Head of caudate nucleus (tissue), 42 donors: ENCODE results near the gene CAMK2N2.

ENCODE experiments used
- DNase-seq, 42 donors: peaks; one replicate each; pipeline versions ENCODE4 v3.0.0 to v3.0.0-alpha.2; 2020 to 2021; ENCODE audit warnings: mixed read lengths in 7 of 42
- intact Hi-C: fragments of 100-400 bp; cut with DNase I; formaldehyde crosslinking; loops from one replicate; pipeline ENCODE4 v1.15.0; 2022

The CAMK2N2 gene

GRCh38 chr3:184230603-184231528 lies 30.5 kb downstream of the CAMK2N2 start:
- DNase-seq, result peak in 32 of 42 donors; percentile 8 to 80 (median 48)
- intact Hi-C loops, result no loop called here

- intact Hi-C loops, result no loop called here
- peak in 5 of 42 donors; percentile 8 to 48 (median 35) for DNase-seq
Observed at GRCh38 chr3:184230081-184230602, 31.2 kb downstream of the CAMK2N2 start.

DNA sequence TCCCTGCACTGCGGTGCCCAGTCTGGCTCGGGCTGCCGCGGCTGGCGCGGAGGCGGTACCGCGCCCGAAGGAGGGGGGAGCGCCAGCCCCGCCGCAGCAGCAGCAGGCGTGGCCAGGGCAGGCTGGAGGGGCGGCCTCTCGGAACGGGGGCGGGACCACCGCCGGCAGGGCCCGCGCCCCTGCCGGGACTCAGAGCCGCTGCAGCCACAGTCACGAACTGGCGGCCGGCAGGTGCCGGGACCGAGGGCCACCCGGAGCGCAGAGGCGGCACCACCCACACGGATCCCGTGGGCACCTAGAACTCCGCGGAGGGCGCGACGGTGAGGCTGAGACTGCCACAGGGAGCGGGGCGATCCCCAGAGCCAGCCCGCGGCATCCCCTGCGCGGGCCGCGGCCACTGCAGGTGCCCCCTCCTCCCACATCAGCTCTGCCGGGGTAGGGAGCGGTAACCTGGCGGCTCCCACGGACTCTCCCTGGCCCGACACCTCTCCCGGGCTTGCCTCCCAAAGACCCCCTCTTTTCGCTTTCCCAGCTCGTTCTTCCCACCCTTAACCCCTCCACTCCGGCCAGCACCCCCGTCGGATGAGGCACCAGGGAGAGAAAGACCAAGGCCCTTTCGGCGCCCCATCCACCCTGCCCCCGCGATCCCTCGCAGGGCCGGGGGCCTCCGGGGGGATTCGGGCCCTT lies 31.8 kb downstream of the CAMK2N2 start, which contains the start of gene VWA5B2:
VWA5B2 (plus strand) TSS at position 192 of the 687 bp plus-strand sequence. CDS start 944 bp downstream, outside the sequence.
- intact Hi-C loops, result no loop called here
- DNase-seq, result peak in 40 of 42 donors; percentile 21 to 80 (median 57)

- DNase-seq, result no peak
- intact Hi-C loops, result no loop called here
Observed at GRCh38 chr3:184228376-184229137, 32.8 kb downstream of the CAMK2N2 start.

- peak in 20 of 42 donors; percentile 13 to 63 (median 35) for DNase-seq
- intact Hi-C loops, result no loop called here
Observed at GRCh38 chr3:184227481-184227935, 33.8 kb downstream of the CAMK2N2 start.

- no peak for DNase-seq
- intact Hi-C loops, result no loop called here
Observed at GRCh38 chr3:184223946-184224345, 37.4 kb downstream of the CAMK2N2 start.

GRCh38 chr3:184222521-184222920 lies 38.8 kb downstream of the CAMK2N2 start:
- DNase-seq, result no peak
- intact Hi-C loops, result no loop called here

- intact Hi-C loops, result no loop called here
- no peak for DNase-seq
Observed at GRCh38 chr3:184218814-184219213, 42.5 kb downstream of the CAMK2N2 start.

DNA sequence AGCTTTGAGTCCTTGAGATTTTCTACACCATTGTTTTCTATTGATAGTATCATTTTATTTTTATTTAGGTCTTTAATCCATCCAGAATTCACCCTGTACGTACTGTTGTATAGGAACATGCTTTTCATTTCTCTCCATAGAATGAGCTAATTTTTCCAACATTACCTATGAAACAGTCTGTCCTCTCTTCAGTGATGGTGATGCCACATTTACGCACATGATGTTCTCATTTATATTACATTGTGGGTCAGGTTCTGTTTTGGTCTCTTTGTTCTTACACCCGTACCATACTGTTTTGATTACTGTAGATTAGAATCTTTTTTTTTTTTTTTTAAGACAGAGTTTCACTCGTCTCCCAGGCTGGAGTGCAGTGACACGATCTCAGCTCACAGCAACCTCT lies 49.6 kb downstream of the CAMK2N2 start:
- intact Hi-C loops, result no loop called here
- no peak for DNase-seq

GRCh38 chr3:184211297-184211696 lies 50.1 kb downstream of the CAMK2N2 start:
- DNase-seq, result no peak
- intact Hi-C loops, result no loop called here
